K562 (cell line): Measurements from ENCODE around the gene AJUBA. TPM values are rescaled to one million over a fixed set of nuclear protein-coding genes. Genes with fewer than 3 reads are reported as not detected.
A peak's percentile ranks its signal among the peaks of the same experiment; 100 is the strongest.

Experiments used
- ATAC-seq: fragments of 200-7000 bp; cut with Tn5 transposase; 3 replicates; pipeline ENCODE4 v1.9.1; 2020; ENCODE audit warnings: moderate library complexity
- BruUV-seq: library from RNA; stranded (reverse); fragments of 400-500 nt; replicated peaks from 2 replicates; lab custom pipeline; 2021; lab: Mats Ljungman, UMichigan
- CTCF ChIA-PET: fragments of 300-600 bp; formaldehyde crosslinking; extraction: SDS; loops from one replicate; lab custom pipeline; 2021; ENCODE audit warnings: low intra/inter-chr PET ratio; lab: Yijun Ruan, JAX
- POLR2A ChIA-PET: fragments of 300-600, 350-650 bp; sonication (Branson Sonifier 250); formaldehyde crosslinking; extraction: SDS; loops from one replicate; lab custom pipeline; 2021; ENCODE audit warnings: antibody characterized with exemption, inconsistent platforms; lab: Yijun Ruan, JAX
- DNase-seq, 4 experiments: peaks; one replicate each; pipeline versions ENCODE4 v3.0.0 to v3.0.0-alpha.2; 2011 to 2018; ENCODE audit warnings: low spot score in 3 of 4, mixed read lengths in 3 of 4; ENCODE audit errors: extremely low read depth in 1 of 4
- FAIRE-seq: peaks from 2 replicates; lab custom pipeline; 2011; peaks lifted over from hg19 to GRCh38; lab: Jason Lieb, UNC
- H2AFZ ChIP-seq: 2 replicates; pipeline ENCODE4 v1.6.0; 2011; ENCODE audit warnings: low read depth, low read length, control low read depth, inconsistent platforms
- H3K27ac ChIP-seq: fragments of 200-600 bp; 3 replicates; pipeline ENCODE4 v1.8.0; 2011; ENCODE audit warnings: low read depth, mild to moderate bottlenecking, control low read depth, inconsistent platforms, low read length, moderate library complexity, mixed read lengths; ENCODE audit errors: extremely low read depth
- H3K27me3 ChIP-seq, 2 experiments: fragments of 300-600 bp in 1 of 2; 2 replicates in 1 of 2; 3 replicates in 1 of 2; pipeline versions ENCODE4 v1.6.0 to v1.8.0; 2011; ENCODE audit warnings: inconsistent platforms in 2 of 2, low read length in 2 of 2, mild to moderate bottlenecking in 1 of 2, mixed read lengths in 1 of 2, moderate library complexity in 1 of 2; ENCODE audit not compliant: control insufficient read depth in 2 of 2, insufficient read depth in 2 of 2
- H3K36me3 ChIP-seq: fragments of 300-600 bp; 3 replicates; pipeline ENCODE4 v1.8.0; 2011; ENCODE audit warnings: mild to moderate bottlenecking, low read length, inconsistent platforms; ENCODE audit not compliant: control insufficient read depth, insufficient read depth
- H3K4me1 ChIP-seq, 2 experiments: fragments of 200-600 bp in 1 of 2; replicated peaks in 1 of 2; 2 replicates in 1 of 2; 3 replicates in 1 of 2; pipeline versions ENCODE4 v1.5.1 to v1.8.0; 2011; ENCODE audit warnings: inconsistent platforms in 2 of 2, low read length in 2 of 2, mild to moderate bottlenecking in 1 of 2, mixed read lengths in 1 of 2, moderate library complexity in 1 of 2; ENCODE audit not compliant: control insufficient read depth in 2 of 2, insufficient read depth in 2 of 2
- H3K4me2 ChIP-seq: 2 replicates; pipeline ENCODE4 v1.6.1; 2011; ENCODE audit warnings: low read length, control low read depth, inconsistent platforms, mixed read lengths; ENCODE audit not compliant: insufficient read depth
- H3K4me3 ChIP-seq: fragments of 200-600 bp; sonication (generic), shearing (Covaris generic); 2 replicates; pipeline ENCODE4 v1.5.1; 2016; ENCODE audit warnings: control low read depth, inconsistent platforms
- H3K79me2 ChIP-seq: fragments of 200-600 bp; 3 replicates; pipeline ENCODE4 v1.8.0; 2011; ENCODE audit warnings: low read length, inconsistent platforms; ENCODE audit not compliant: control insufficient read depth, insufficient read depth
- H3K9ac ChIP-seq, 2 experiments: 2 replicates each; pipeline versions ENCODE4 v1.6.0 to v1.6.1; 2011; ENCODE audit warnings: low read depth in 2 of 2, low read length in 2 of 2, control low read depth in 1 of 2, inconsistent platforms in 1 of 2, mild to moderate bottlenecking in 1 of 2, mixed read lengths in 1 of 2; ENCODE audit not compliant: insufficient read depth in 1 of 2
- H3K9me1 ChIP-seq: one replicate; pipeline ENCODE4 v1.6.0; 2011; ENCODE audit warnings: inconsistent platforms, mild to moderate bottlenecking, low read length, moderate library complexity; ENCODE audit not compliant: control insufficient read depth, insufficient read depth
- H3K9me3 ChIP-seq: replicated peaks from 2 replicates; pipeline ENCODE4 v1.5.1; 2011; ENCODE audit warnings: low read depth, low read length, inconsistent platforms; ENCODE audit not compliant: control insufficient read depth, insufficient read depth
- H4K20me1 ChIP-seq: replicated peaks from 2 replicates; pipeline ENCODE4 v1.6.1; 2011; ENCODE audit warnings: low read length, inconsistent platforms, mixed read lengths; ENCODE audit not compliant: control insufficient read depth, insufficient read depth
- E2F3 ChIP-seq: fragments of 250-450 bp; sonication (Bioruptor Pico); IDR thresholded peaks from 2 replicates; pipeline ENCODE4 v1.4.0; 2020; ENCODE audit warnings: mild to moderate bottlenecking
- EGR1 ChIP-seq: fragments of 450-650 bp; conservative IDR thresholded peaks from 2 replicates; pipeline ENCODE4 v1.6.1; 2017; ENCODE audit warnings: mild to moderate bottlenecking
- RBM14 ChIP-seq: fragments of 200-400 bp; formaldehyde crosslinking; IDR thresholded peaks from 2 replicates; pipeline ENCODE4 v1.6.1; 2018; ENCODE audit warnings: low read depth, mild to moderate bottlenecking, low read length, moderate library complexity, borderline replicate concordance; ENCODE audit not compliant: insufficient read depth
- STAT5B ChIP-seq: fragments of 250-450 bp; sonication (Bioruptor Pico); IDR thresholded peaks from 2 replicates; pipeline ENCODE4 v1.8.0; 2021; ENCODE audit warnings: mild to moderate bottlenecking, inconsistent platforms
- TSHZ1 ChIP-seq: fragments of 250-450 bp; sonication (Bioruptor Pico); IDR thresholded peaks from 2 replicates; pipeline ENCODE4 v1.4.0; 2020; ENCODE audit warnings: mild to moderate bottlenecking, moderate library complexity
- ZBTB1 ChIP-seq: sonication (generic); formaldehyde crosslinking; IDR thresholded peaks from 2 replicates; pipeline ENCODE4 v1.8.1; 2023; ENCODE audit warnings: missing genetic modification reagents, low read depth, mild to moderate bottlenecking, borderline replicate concordance
- ZMIZ1 ChIP-seq, 2 experiments: fragments of 150-350 bp in 1 of 2; IDR thresholded peaks; 2 replicates each; pipeline ENCODE4 v1.6.1; 2012 to 2016; ENCODE audit warnings: low read depth in 2 of 2, low read length in 2 of 2, mild to moderate bottlenecking in 1 of 2, moderate library complexity in 1 of 2
- ZNF398 ChIP-seq: fragments of 250-450 bp; sonication (Bioruptor Pico); IDR thresholded peaks from 2 replicates; pipeline ENCODE4 v1.8.0; 2021; ENCODE audit warnings: moderate library complexity, mild to moderate bottlenecking, inconsistent platforms
- ZNF551 ChIP-seq: fragments of 250-450 bp; sonication (Bioruptor Pico); IDR thresholded peaks from 2 replicates; pipeline ENCODE4 v1.5.0; 2021; ENCODE audit warnings: mild to moderate bottlenecking, moderate library complexity
- WGBS: fragments of 100-300 bp; shearing (Covaris generic); methylation state at CpG from one replicate; pipeline ENCODE4 v1.1.6; 2016; ENCODE audit warnings: low coverage, mixed read lengths; ENCODE audit not compliant: insufficient coverage; ENCODE audit errors: missing lambda C conversion rate; 5-methylcytosine and 5-hydroxymethylcytosine counted together
- in situ Hi-C: fragments of 300-500 bp; cut with MboI; formaldehyde crosslinking; loops from 4 replicates; pipeline ENCODE4 v1.15.0; 2018; ENCODE audit warnings: inconsistent platforms, mixed read lengths
- intact Hi-C: fragments of 100-400 bp; cut with micrococcal nuclease; formaldehyde crosslinking; loops from 2 replicates; pipeline ENCODE4 v1.14.2; 2022
- polyA plus RNA-seq, 8 experiments: library from polyadenylated mRNA; depleted of rRNA in 4 of 8; stranded (reverse) in 5 of 8; unstranded in 3 of 8; fragments of >200 nt; fragmentation: Nextera tagmentation in 2 of 8; fragmentation: Illumina TruSeq in 1 of 8; extraction: Ambion mirVana in 2 of 8; extraction: Trizol in 1 of 8; gene quantifications; 2 replicates each; pipeline versions ENCODE4 v1.2.1 to v1.2.3, GENCODE V29; 2011 to 2014; ENCODE audit warnings: inconsistent platforms in 1 of 8, missing spikeins in 1 of 8
- total RNA-seq, 7 experiments: library from RNA; depleted of rRNA in 6 of 7; stranded (reverse); fragments of >200 nt in 6 of 7; fragmentation: Illumina TruSeq in 2 of 7; extraction: Trizol in 2 of 7; gene quantifications; 2 replicates each; pipeline versions ENCODE4 v1.2.1 to v1.2.3, GENCODE V29; 2011 to 2021; ENCODE audit warnings: low replicate concordance in 1 of 7

The AJUBA gene
- total and polyA plus RNA-seq, 9 of the 15 experiments (the other 6 are each of a cell fraction or from before 2014, with no cell fraction given) = 0.73 to 4.7 (median 2.8) TPM

GRCh38 chr14:23021889-23022442 is 39.6 kb upstream of the AJUBA start (continued):
- TF ChIP-seq ZMIZ1 (IDR thresholded peaks at IDR 0.05; ENCODE audit: low read depth in 2 of 2, low read length in 2 of 2) (no peak), ZBTB1 (CRISPR knock-in tag) (no peak), ZNF551 (no peak)

GRCh38 chr14:23021434-23021833 is 39.1 kb upstream of the AJUBA start:
- Histone ChIP-seq H2AFZ (peak overlapping the region; percentile 42), H3K4me2 (peak overlapping the region; percentile 65), H3K27ac (peak overlapping the region; percentile 27), H3K9ac (peak overlapping the region; percentile 6 to 17; a peak in 2 of 4 replicates), H3K4me1 (peaks cover 19 to 41% of the 10 kb centered on the region in 2 experiments; a peak in 4 of 5 replicates), H3K27me3 (no peaks in the 10 kb centered on the region), H3K9me3 (no peaks in the 10 kb centered on the region), H3K9me1 (no peaks in the 10 kb centered on the region), H3K4me3 (no peak overlapping the region), H3K79me2 (no peaks in the 10 kb centered on the region; the same call in 2 of the 3 replicates), H3K36me3 (peaks cover 20% of the 10 kb centered on the region; the same call in 2 of the 3 replicates), H4K20me1 (peaks cover 10% of the 10 kb centered on the region; the same call in 1 of the 2 replicates)
- ChIA-PET POLR2A (interaction anchor here (0.6 to 6.6 kb wide), 10 partner anchors 9 to 1112 kb away, joined by 3 to 65 read pairs (median 4); partner anchors contain the start of genes PRMT5 and PSMB5), CTCF (no interaction called here)
- in situ Hi-C loops (no loop called here), intact Hi-C loops (no loop called here)
- 23% methylated on average over 9 of the region's 9 CpGs for WGBS
- no TSS peak for BruUV-seq
- FAIRE-seq (no peak), DNase-seq (peak in 1 of 4 experiments; percentile 31), ATAC-seq (peak; percentile 27)
- no peak for TF ChIP-seq STAT5B (CRISPR knock-in tag)
- TF ChIP-seq TSHZ1 (CRISPR knock-in tag) = no peak
- peak; percentile 4; the same call in 1 of the 2 replicates for TF ChIP-seq EGR1
- TF ChIP-seq RBM14 = no peak
- no peak for TF ChIP-seq E2F3 (CRISPR knock-in tag)
- no peak for TF ChIP-seq ZNF398 (CRISPR knock-in tag)
